Endometrial microvascular endothelial cells (primary cell): ENCODE data around the gene RAMP2. TPM values are rescaled to one million over a fixed set of nuclear protein-coding genes. Genes with fewer than 3 reads are reported as not detected.
"Not testable (repeated sequence)": the region's sequence is repeated elsewhere in the genome, so short reads cannot be mapped to it uniquely, and the experiment has no call there.

ENCODE experiments used
- in situ Hi-C: cut with HindIII; loops from 2 replicates; pipeline ENCODE4 v1.10.0; 2017; ENCODE audit warnings: low sequenced_read_pairs, low pct_unique_long_range_greater_than_20kb; ENCODE audit errors: inconsistent ontology term
- total RNA-seq: library from RNA; depleted of rRNA; stranded (reverse); fragments of >200 nt; gene quantifications from one replicate; pipeline ENCODE4 v1.2.3, GENCODE V29; 2015; ENCODE audit errors: inconsistent ontology term

The RAMP2 gene, protein sequence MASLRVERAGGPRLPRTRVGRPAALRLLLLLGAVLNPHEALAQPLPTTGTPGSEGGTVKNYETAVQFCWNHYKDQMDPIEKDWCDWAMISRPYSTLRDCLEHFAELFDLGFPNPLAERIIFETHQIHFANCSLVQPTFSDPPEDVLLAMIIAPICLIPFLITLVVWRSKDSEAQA
- 2.8 TPM for total RNA-seq

DNA sequence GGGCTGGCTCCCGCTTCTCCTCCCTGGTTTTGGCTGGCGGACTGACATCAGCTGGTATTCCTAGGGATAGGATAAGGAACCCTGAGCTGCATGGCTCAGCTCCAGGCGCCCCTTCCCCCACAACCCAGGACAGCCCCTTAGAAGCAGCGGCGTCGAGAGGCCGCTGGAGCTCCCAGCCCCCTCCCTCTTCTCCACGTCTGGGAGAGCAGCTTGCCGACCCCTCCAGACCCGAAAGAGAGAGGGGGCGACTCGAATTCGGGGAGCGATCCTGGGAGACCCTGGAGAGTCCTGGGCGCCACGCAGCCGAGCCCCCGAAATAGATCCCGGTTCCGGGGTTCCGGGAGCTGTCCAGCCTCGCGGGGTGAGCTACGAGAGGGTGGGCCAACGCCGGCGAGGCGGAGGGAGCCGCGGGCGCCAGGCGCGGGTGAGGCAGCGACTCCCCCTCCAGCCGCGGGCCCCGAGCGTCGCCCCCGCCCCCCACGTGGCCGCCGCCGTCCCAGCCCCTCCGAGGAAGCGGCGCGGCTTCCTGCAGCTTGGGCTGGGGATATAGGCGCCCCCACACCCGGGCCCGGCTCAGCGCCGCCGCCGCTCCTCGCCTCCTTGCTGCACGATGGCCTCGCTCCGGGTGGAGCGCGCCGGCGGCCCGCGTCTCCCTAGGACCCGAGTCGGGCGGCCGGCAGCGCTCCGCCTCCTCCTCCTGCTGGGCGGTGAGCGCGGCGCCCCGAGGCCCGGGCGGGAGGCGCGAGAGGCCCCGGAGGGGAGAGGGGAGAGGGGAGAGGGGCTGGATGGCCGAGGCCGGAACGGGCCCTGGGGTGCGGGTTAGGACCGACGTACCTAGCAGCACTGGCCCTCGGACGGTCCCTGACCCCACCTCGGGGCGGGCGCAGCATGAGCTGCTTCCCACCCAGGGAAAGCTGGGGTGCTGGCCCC is at the start of gene RAMP2:
Gene RAMP2, plus strand, starts transcription at position 576 of the 930 bp plus-strand sequence. Its CDS starts 35 bp downstream, at position 611.
- in situ Hi-C loops: no loop called here

DNA sequence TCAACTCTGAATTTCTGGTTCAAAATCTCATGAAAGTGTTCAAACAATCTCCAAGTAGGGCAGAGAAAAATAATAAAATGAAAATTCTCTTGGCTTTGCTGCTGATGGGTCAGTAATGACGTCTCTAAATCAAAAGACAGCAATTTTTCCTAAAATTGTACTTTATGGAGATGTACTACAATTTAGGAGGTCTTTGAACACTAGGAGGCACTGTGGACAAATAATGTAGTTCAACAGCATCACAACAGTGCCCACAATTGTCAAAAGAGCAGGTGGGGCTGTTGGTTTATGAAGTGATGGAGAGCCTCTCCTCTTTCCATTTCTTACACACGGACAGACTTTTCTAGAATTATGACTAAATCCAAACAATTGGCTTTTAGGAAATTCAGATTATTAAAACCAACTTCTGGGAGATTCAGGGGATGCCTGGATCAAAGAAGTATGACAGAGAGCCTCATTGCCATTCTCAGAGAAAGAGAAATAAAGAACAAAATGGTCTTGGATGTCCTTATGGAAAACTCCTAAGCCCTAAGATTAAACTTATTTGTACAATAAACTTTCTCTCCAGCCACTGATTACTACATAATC is 39.9 kb upstream of the RAMP2 start:
- in situ Hi-C loops: no loop called here

DNA sequence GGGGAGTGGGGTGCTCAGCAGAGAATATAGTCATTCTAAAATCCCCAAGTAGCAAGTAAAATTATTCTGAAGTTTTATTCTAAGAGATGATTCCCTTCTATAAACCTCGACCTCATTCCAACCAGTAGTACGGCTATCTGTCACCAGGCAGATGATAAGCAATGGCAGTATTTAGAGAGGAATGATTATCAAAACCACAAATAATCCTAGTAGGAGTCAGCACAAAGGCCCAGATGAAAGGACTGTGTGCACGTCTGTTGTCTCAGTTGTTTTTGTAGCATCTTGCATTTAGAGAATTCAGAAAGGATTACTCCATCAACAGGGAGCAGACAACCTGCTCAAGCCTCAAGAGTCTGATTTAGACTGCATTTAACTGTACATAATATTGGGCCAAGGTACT is 37.4 kb upstream of the RAMP2 start:
- in situ Hi-C loops: no loop called here

DNA sequence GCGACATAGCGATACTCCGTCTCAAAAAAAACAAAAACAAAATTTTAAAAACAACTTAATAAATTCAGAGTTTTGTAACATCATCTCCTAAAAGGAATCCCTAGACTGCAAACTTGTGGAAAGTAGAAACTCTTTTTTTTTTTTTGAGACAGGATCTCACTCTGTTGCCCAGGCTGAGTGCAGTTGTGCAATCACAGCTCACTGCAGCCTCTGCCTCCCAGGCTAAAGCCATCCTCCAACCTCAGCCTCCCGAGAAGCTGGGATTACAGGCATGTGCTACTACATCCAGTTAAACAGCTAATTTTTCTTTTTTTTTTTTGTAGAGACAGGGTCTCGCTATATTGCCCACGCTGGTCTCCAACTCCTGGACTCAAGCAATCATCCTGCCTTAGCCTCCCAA is 35.9 kb upstream of the RAMP2 start:
- in situ Hi-C loops: no loop called here

DNA sequence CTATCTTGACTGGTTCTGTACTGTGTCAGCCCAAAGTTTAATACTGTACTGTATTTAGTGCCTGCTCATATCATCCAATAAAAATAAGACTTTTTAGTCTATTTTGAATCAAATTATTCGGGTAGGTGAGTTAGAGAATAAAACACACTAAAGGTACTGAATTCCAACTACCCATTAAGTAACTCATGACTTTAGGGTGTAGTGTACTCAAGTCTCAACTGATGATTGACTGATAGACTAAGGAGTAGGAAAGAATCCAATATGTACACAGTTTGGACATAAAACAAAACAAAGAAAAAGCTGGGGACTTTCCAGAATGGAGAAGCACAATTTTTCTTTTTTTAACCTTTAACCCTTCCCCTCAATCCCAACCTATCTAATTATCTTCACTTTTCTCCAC is 20.3 kb upstream of the RAMP2 start:
- in situ Hi-C loops: no loop called here

- in situ Hi-C loops: not testable (repeated sequence)
Observed at GRCh38 chr17:42742916-42743315, 18.1 kb upstream of the RAMP2 start.

- in situ Hi-C loops: no loop called here
Observed at GRCh38 chr17:42743595-42744282, 17.3 kb upstream of the RAMP2 start.

DNA sequence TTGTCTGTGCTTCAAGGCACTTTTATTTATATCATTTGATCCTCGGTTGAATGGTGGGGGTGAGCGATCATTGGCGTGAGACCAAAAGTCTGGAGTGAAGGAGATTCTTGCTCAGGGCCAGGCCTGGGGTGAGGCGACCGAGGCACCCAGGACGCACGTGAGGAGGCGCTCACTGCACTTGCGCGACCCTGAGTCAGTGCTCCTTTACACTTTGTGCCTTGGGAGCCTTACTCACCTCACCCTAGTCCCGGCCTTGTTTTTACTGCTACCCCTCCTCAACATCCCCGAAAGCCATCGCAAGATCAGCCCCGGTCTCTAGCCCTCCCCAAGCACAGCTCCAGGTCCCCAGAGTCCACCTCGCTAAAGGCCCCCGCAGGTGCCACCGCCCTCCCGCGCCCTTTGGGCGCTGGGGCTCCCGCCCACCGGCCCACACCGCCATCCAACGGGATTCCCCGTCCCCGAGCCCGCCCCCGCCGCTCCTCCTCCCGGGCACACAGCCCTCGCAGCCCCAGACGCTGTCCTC is 16.7 kb upstream of the RAMP2 start:
- in situ Hi-C loops: no loop called here

DNA sequence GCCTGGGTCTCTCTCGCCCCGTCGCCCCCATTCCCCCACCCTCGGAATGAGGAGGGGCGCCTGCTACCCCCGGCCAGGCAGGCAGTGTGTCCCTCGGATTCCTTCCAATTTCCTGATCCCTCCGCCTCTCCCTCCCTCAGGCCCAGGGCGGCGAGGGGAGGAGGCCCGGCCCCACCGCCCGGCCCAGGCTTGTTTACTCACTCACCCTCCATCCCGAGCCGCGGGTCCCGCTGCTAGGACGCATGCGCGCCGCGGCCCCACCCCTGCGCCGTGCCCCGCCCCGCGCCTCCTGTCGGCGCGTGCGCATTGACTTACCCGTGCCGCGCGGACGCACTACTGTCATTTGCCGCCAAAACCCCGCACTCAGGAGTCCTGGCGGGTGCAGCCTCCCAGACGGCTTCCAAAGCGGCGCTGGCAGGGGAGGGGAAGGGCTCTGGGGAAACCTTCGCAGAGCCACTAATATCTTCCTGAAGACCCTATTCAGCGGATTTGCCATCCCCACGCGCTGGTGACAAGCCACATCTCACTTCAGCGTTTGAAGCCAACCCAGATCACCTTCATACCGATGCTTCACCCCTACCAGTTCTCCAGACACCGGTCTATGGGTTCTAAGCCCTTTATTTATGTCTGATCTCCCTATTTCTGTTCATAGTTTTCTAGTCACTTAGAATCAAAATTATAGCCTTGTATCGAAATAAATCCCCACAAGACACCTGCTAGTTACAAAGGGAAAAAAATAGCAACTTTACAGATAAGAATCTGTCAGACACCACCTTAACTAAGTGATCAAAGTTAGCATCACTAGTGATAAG is 16.0 kb upstream of the RAMP2 start, which contains the start of gene EZH1:
Gene EZH1, minus strand, starts transcription at position 235 of the 812 bp plus-strand sequence. CDS start 16,099 bp downstream, outside the sequence.
- in situ Hi-C loops: no loop called here

DNA sequence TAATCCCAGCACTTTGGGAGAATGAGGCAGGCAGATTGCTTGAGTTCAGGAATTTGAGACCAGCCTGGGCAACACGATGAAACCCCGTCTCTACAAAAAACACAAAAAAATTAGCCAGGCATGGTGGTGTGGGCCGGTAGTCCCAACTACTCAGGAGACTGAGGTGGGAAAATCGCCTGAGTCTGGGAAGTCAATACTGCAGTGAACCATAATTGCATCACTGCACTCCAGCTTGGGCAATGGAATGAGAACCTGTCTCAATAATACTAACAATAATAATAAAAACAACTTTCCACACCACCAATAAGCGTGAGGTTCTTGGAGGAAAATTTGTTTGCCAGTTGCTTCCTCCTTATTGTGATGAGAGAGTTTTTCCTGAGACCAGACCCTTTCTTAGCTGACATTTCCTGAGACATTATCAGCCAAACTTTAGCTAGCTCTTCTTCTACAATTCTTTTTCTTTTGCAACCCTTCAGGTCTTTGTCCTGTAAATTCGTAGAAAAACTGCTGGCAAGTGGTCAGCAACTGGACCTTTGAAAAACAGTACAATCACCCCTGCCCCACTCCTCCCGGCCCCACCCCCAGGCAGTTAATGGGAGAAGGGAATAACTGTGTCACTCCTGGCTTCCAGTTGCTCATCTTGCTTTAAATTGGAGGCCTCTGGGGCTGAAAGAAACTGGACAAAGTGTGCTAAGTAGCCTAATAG is 12.7 kb upstream of the RAMP2 start:
- in situ Hi-C loops: no loop called here

DNA sequence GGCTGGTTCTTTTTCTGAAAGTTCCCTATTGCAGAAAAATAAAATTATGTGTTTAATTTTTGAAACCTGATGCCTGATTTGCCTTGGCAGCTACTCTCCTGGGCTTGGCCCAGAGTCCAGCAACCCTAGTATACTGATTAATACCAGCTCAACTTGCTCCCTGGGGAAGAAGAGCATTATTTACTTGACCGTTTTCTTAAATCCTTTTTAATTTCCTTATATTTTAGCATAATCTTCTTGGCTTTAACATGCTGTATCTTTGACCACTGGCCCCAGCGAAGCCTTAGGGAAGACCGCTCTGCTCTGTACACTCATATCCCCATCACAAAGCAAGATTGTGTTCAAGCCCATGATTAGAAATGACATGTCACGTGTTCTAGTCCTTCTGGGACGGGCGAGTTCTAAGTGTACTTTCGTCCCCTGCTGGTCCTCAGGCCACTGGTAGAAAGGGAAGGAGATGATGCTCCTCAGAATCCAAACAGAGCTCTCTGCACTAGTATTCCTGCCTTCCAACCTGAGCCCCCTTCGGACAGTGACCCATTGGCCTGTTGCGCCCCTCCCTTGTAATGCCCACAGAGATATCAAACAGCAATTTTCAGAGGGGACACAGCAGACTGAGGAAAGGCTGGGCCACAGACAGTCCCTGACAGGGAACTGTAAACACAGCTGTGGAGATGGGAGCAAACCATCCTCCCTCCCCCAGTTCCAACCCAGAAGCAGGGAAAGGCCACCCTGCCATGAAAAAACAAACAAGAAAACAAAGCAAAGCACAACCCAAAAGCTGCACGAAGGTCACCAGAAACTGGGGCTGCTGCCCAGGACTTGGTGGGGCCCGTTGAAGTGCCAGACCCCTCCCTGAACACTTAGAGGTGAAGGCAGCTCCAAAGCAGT is 11.9 kb upstream of the RAMP2 start:
- in situ Hi-C loops: no loop called here

DNA sequence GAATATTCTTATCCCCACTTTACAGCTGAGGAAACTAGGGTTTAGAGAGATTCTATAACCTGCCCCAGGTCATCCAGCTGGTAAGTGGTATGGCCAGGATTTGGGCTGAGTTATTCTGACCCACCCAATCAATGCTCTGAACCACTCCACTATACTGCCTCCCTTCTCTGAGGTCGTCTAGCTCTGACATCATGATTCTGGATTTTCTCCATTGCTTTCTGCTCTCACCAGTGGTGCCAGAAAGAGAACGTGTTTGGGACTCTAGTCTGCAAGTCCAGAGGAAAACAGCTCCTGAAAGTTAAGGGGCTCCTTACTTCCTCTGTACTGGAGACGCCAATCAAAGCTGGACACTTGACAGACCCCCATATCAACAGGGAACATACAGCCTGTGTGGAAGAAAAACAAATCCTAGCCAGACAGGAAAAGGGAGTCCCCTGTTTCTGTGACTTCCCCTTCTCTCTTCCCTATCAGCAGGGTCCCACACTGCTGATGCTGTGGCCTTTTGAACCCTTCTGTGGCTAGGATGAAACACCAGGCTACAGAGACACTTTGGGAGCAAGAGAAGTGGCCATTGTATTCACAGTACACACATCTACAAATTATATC is 10.2 kb upstream of the RAMP2 start:
- in situ Hi-C loops: no loop called here

DNA sequence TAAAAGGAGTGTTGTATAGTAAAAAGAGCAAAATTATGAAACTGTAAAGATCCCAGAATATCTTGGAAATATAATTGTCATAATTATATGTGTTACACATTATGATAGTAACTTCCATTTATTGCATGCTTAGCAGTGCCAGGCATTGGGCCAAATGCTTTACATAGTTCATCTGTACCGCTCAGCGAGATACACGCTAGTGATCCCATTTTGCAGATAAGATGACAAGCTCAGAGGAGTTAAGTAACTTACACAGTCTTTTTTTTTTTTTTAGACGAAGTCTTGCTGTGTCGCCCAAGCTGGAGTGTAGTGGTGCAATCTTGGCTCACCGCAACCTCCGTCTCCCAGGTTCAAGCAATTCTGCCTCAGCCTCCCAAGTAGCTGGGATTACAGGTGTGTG is 9.4 kb upstream of the RAMP2 start:
- in situ Hi-C loops: no loop called here

DNA sequence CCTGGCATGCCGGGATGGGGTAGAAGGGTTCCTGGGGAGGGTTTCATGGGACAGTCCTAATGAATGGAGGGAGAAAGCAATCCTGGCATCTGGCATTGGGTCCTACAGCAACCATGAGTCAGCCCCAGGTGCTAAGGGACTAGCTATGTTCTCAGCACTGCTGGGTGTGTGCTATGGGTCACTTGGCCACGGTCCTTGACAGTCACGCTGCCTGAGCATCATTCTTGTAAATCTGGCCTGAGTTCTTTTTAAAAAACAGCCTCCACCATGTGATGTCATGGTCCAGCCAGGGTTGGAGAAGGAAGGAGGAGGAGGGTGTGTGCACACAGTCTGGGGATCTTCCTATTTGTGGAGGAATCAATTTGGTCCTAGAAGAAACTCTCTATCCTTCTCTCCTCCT is 6.2 kb upstream of the RAMP2 start:
- in situ Hi-C loops: no loop called here

- in situ Hi-C loops: no loop called here
Observed at GRCh38 chr17:42759982-42760651, 910 bp upstream of the RAMP2 start.

DNA sequence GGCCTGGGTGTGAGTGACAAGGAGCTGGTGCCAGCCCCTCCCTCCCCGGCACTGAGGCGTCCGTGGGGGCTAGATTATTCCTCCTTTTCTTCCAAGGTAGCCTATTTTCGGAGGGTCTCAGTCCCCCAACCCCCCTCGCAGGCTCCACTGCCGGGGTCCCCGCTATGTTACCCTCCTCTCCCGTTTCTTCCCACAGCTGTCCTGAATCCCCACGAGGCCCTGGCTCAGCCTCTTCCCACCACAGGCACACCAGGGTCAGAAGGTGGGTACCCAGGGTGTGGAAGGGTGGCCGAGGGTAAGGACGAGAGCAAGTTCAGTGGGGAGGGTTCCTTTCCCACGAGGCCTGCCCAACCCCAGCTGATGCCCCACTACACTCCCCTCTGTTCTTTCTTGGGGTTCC is 611 bp downstream of the RAMP2 start:
- in situ Hi-C loops: no loop called here
